GM21786 (cell line): ENCODE data around the gene SERPINE1.

Experiments used
- ATAC-seq: cut with Tn5 transposase; IDR thresholded peaks from one replicate; pipeline ENCODE4 v1.9.1; 2021; ENCODE audit not compliant: unreplicated experiment

The SERPINE1 gene

GRCh38 chr7:101185258-101185839, 58.4 kb downstream of the SERPINE1 start:
- ATAC-seq, result no peak

- no peak for ATAC-seq
These were observed 59.3 kb downstream of the SERPINE1 start for GRCh38 chr7:101186194-101186593.

- ATAC-seq, result no peak
These were observed 60.0 kb downstream of the SERPINE1 start for GRCh38 chr7:101186844-101187428.
